Measurements from ENCODE around the gene OSBPL3.

Gene OSBPL3

GRCh38 chr7:24965831-24966708 lies 13.9 kb downstream of the OSBPL3 start:
- DNase-seq (ENCODE audit: low read depth), result no peak
- no peak for TF ChIP-seq CTCF (conservative IDR thresholded peaks at IDR 0.05; ENCODE audit: low read depth, low read length)
- no peak overlapping the region for H3K4me3 ChIP-seq (ENCODE audit: low read length)

DNA sequence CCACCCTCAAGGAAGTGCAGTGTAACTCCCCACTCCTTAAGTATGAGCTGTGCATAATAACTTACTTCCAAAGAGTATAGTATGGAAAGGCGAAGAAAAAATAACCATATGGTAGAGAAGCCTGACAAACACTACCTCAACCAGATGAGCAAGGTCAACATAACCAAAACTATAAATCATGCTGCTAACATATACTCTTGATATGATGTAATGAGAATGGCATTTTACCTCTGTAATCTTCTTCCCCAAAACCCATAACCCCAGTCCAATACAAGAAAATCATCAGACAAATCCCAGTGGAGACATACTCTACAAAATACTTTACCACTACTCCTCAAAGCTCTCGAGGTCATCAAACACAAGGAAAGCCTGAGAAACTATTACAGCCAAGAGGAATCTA lies 15.8 kb downstream of the OSBPL3 start:
- no peak for DNase-seq (ENCODE audit: low read depth)
- TF ChIP-seq CTCF (conservative IDR thresholded peaks at IDR 0.05; ENCODE audit: low read depth, low read length), result no peak
- no peak overlapping the region for H3K4me3 ChIP-seq (ENCODE audit: low read length)

DNA sequence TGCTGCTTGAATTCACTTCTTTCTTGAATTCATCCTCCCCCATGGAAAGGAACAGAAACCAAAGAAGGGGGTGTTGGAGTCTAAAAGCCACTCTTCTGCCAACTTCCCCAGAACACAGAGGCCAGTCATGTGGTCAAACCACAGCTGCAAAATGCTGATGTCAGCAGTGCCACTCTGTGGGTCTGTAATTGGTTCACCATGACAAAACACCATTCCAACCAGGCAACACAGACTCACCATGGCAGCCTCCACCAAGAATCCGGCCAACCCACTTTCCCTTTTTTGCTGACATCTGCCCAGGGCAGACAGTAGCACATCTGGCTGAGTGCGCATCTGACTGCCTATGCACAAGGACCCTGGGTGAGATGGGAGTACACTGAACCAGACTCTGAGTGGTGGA lies 16.8 kb downstream of the OSBPL3 start:
- no peak overlapping the region for H3K4me3 ChIP-seq (ENCODE audit: low read length)
- TF ChIP-seq CTCF (conservative IDR thresholded peaks at IDR 0.05; ENCODE audit: low read depth, low read length), result no peak
- no peak for DNase-seq (ENCODE audit: low read depth)

- DNase-seq (ENCODE audit: low read depth), result no peak
- H3K4me3 ChIP-seq (ENCODE audit: low read length), result no peak overlapping the region
- TF ChIP-seq CTCF (conservative IDR thresholded peaks at IDR 0.05; ENCODE audit: low read depth, low read length), result no peak
Measured at GRCh38 chr7:24962418-24962962, 17.5 kb downstream of the OSBPL3 start.

DNA sequence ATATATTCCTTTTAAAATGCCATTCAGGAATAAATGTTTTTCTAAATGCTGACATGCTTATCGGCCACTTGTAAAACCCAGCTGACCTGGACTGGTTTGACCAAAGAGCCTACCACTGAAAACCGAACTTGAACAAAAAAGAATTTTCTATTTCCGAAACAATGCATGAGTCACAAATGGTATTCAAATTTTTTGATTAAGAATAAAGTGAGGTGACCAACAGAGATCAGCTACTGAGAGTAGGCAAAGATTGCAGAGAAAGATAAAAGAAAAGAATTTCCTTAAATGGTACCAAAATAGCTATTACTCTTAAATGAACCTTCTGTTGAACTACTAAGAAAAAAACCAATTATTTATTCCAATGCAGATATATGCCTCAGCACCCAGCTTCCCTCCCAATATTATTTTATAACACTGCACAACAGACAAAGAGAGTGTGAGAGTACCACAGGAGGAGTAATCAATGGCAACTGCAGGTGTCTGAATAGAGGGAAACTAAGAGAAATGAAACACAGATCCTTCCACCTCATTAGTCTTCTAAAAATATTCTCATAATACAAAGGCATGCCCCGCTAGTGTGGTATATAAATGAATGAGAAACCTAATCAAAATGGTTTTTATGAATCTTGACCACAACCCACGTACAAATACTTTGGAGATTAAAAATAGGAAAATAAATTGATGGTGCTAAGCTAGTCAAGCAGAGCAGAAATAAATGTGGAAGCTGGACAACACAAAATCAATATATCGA lies 20.1 kb downstream of the OSBPL3 start:
- TF ChIP-seq CTCF (conservative IDR thresholded peaks at IDR 0.05; ENCODE audit: low read depth, low read length), result no peak
- no peak overlapping the region for H3K4me3 ChIP-seq (ENCODE audit: low read length)
- no peak for DNase-seq (ENCODE audit: low read depth)

DNA sequence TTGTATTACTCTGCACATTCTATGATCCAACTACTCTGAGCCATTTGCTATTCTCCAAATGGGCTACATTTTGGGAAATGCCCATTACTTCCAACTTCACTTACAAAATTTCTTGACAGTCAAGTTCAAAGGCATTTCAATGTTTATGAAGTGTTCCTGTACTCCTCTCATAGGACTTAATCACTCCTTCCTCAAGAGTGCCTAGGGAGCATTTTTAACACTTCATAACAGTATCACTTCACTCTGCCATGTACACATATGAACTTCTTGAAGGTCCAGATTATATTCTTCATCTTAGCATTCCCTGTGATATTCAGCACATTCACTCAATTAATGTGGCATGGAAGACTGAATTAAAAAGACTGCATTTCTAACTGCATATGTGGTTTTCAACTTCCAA lies 21.6 kb downstream of the OSBPL3 start:
- DNase-seq (ENCODE audit: low read depth), result no peak
- no peak overlapping the region for H3K4me3 ChIP-seq (ENCODE audit: low read length)
- TF ChIP-seq CTCF (conservative IDR thresholded peaks at IDR 0.05; ENCODE audit: low read depth, low read length), result no peak

Measured in retinal pigment epithelial cell (primary cell).